HEK293 (cell line): ENCODE data around the gene CCND1.

Experiments used
- CTCF ChIA-PET: fragments of 350-600 bp; formaldehyde crosslinking; extraction: SDS; loops from one replicate; lab custom pipeline; 2021; ENCODE audit warnings: antibody characterized with exemption; lab: Yijun Ruan, JAX
- POLR2A ChIA-PET: fragments of 300-600 bp; formaldehyde crosslinking; extraction: SDS; loops from one replicate; lab custom pipeline; 2020; ENCODE audit warnings: antibody characterized with exemption, inconsistent platforms; lab: Yijun Ruan, JAX
- H3K27ac ChIP-seq: fragments of 200-500 bp; sonication (Bioruptor generic); 2 replicates; pipeline ENCODE4 v1.5.1; 2014; ENCODE audit warnings: low read depth, low read length, control low read depth, inconsistent platforms; ENCODE audit errors: extremely low read depth
- H3K36me3 ChIP-seq, 2 experiments: fragments of 200-500 bp in 1 of 2; sonication (Bioruptor generic) in 1 of 2; 1 replicate in 1 of 2; 2 replicates in 1 of 2; pipeline ENCODE4 v1.5.1; 2014 to 2017; ENCODE audit warnings: inconsistent platforms in 2 of 2, low read length in 2 of 2; ENCODE audit not compliant: control insufficient read depth in 2 of 2, insufficient read depth in 1 of 2
- H3K4me1 ChIP-seq: fragments of 200-500 bp; sonication (Bioruptor generic); 2 replicates; pipeline ENCODE4 v1.5.1; 2014; ENCODE audit warnings: mild to moderate bottlenecking, low read length, inconsistent platforms; ENCODE audit not compliant: control insufficient read depth, insufficient read depth
- H3K4me3 ChIP-seq: 2 replicates; pipeline ENCODE4 v1.5.1; 2011; ENCODE audit warnings: low read depth, mild to moderate bottlenecking, control low read depth, low read length, moderate library complexity
- H3K9me3 ChIP-seq: fragments of 200-500 bp; sonication (Bioruptor generic); 2 replicates; pipeline ENCODE4 v1.5.1; 2014; ENCODE audit warnings: low read depth, low read length, inconsistent platforms; ENCODE audit not compliant: control insufficient read depth, insufficient read depth
- HOXD13 ChIP-seq: sonication (generic); formaldehyde crosslinking; IDR thresholded peaks from 2 replicates; pipeline ENCODE4 v1.8.0; 2022; ENCODE audit warnings: missing genetic modification reagents, borderline replicate concordance
- REPIN1 ChIP-seq: fragments of 450-650 bp; formaldehyde crosslinking; IDR thresholded peaks from 2 replicates; pipeline ENCODE4 v1.5.1; 2017; ENCODE audit warnings: missing biosample characterization, missing genetic modification characterization, low read depth
- SALL2 ChIP-seq: fragments of 450-650 bp; formaldehyde crosslinking; IDR thresholded peaks from 2 replicates; pipeline ENCODE4 v1.5.0; 2017; ENCODE audit warnings: missing biosample characterization, mild to moderate bottlenecking, missing genetic modification characterization, borderline replicate concordance
- SETDB1 ChIP-seq: IDR thresholded peaks from one replicate; pipeline ENCODE4 v1.6.1; 2017; ENCODE audit warnings: mild to moderate bottlenecking, low read length, moderate library complexity, mixed read lengths; ENCODE audit not compliant: insufficient read length
- ZBTB17 ChIP-seq: fragments of 450-650 bp; formaldehyde crosslinking; IDR thresholded peaks from 2 replicates; pipeline ENCODE4 v1.5.1; 2016; ENCODE audit warnings: missing biosample characterization, missing genetic modification characterization
- ZBTB21 ChIP-seq: fragments of 450-650 bp; formaldehyde crosslinking; IDR thresholded peaks from 2 replicates; pipeline ENCODE4 v1.5.1; 2017; ENCODE audit warnings: missing biosample characterization, missing genetic modification characterization
- ZBTB8A ChIP-seq: fragments of 450-650 bp; formaldehyde crosslinking; IDR thresholded peaks from 2 replicates; pipeline ENCODE4 v1.5.1; 2016; ENCODE audit warnings: missing biosample characterization, missing genetic modification characterization
- ZFHX2 ChIP-seq: fragments of 450-650 bp; formaldehyde crosslinking; conservative IDR thresholded peaks from 2 replicates; pipeline ENCODE4 v1.5.1; 2016; ENCODE audit warnings: missing biosample characterization, missing genetic modification characterization
- ZIC2 ChIP-seq: fragments of 450-650 bp; formaldehyde crosslinking; IDR thresholded peaks from 2 replicates; pipeline ENCODE4 v1.5.1; 2016; ENCODE audit warnings: missing biosample characterization, missing genetic modification characterization
- ZNF10 ChIP-seq: fragments of 450-650 bp; formaldehyde crosslinking; IDR thresholded peaks from 2 replicates; pipeline ENCODE4 v1.5.1; 2017; ENCODE audit warnings: missing biosample characterization, missing genetic modification characterization
- ZNF114 ChIP-seq: fragments of 450-650 bp; formaldehyde crosslinking; IDR thresholded peaks from 2 replicates; pipeline ENCODE4 v1.5.0; 2017; ENCODE audit warnings: missing biosample characterization, missing genetic modification characterization
- ZNF169 ChIP-seq: fragments of 450-650 bp; formaldehyde crosslinking; IDR thresholded peaks from 2 replicates; pipeline ENCODE4 v1.5.1; 2016; ENCODE audit warnings: missing biosample characterization, missing genetic modification characterization
- ZNF2 ChIP-seq: fragments of 450-650 bp; formaldehyde crosslinking; IDR thresholded peaks from 2 replicates; pipeline ENCODE4 v1.5.1; 2016; ENCODE audit warnings: missing biosample characterization, missing genetic modification characterization
- ZNF223 ChIP-seq: fragments of 450-650 bp; formaldehyde crosslinking; IDR thresholded peaks from 2 replicates; pipeline ENCODE4 v1.5.1; 2016; ENCODE audit warnings: missing biosample characterization, missing genetic modification characterization
- ZNF311 ChIP-seq: fragments of 450-650 bp; formaldehyde crosslinking; IDR thresholded peaks from 2 replicates; pipeline ENCODE4 v1.5.1; 2017; ENCODE audit warnings: missing biosample characterization, missing genetic modification characterization, borderline replicate concordance
- ZNF341 ChIP-seq: fragments of 450-650 bp; formaldehyde crosslinking; IDR thresholded peaks from 2 replicates; pipeline ENCODE4; 2016; ENCODE audit warnings: low read depth, missing biosample characterization, missing genetic modification characterization
- ZNF350 ChIP-seq: fragments of 450-650 bp; formaldehyde crosslinking; IDR thresholded peaks from 2 replicates; pipeline ENCODE4 v1.5.0; 2017; ENCODE audit warnings: missing biosample characterization, mild to moderate bottlenecking, missing genetic modification characterization
- ZNF585B ChIP-seq: fragments of 450-650 bp; formaldehyde crosslinking; IDR thresholded peaks from 2 replicates; pipeline ENCODE4 v1.5.1; 2016; ENCODE audit warnings: missing biosample characterization, missing genetic modification characterization
- ZNF654 ChIP-seq: fragments of 450-650 bp; formaldehyde crosslinking; IDR thresholded peaks from 2 replicates; pipeline ENCODE4 v1.5.1; 2016; ENCODE audit warnings: low read depth, missing biosample characterization, missing genetic modification characterization
- ZNF701 ChIP-seq: fragments of 450-650 bp; formaldehyde crosslinking; IDR thresholded peaks from 2 replicates; pipeline ENCODE4 v1.5.1; 2016; ENCODE audit warnings: missing biosample characterization, missing genetic modification characterization
- ZNF792 ChIP-seq: fragments of 450-650 bp; formaldehyde crosslinking; IDR thresholded peaks from 2 replicates; pipeline ENCODE4 v1.5.1; 2016; ENCODE audit warnings: missing biosample characterization, missing genetic modification characterization
- ZNF837 ChIP-seq: fragments of 450-650 bp; formaldehyde crosslinking; IDR thresholded peaks from 2 replicates; pipeline ENCODE4 v1.5.1; 2016; ENCODE audit warnings: missing biosample characterization, missing genetic modification characterization
- TF ChIP-seq, protein P1 (sequence below): fragments of 450-650 bp; formaldehyde crosslinking; IDR thresholded peaks from 2 replicates; pipeline ENCODE4 v1.5.1; 2016; ENCODE audit warnings: missing biosample characterization, missing genetic modification characterization
- TF ChIP-seq, protein P2 (sequence below): fragments of 450-650 bp; formaldehyde crosslinking; IDR thresholded peaks from 2 replicates; pipeline ENCODE4 v1.5.1; 2016; ENCODE audit warnings: missing biosample characterization, missing genetic modification characterization
- TF ChIP-seq, protein P3 (sequence below): fragments of 450-650 bp; formaldehyde crosslinking; IDR thresholded peaks from 2 replicates; pipeline ENCODE4 v1.5.1; 2016; ENCODE audit warnings: missing biosample characterization, missing genetic modification characterization
- TF ChIP-seq, protein P4 (sequence below): fragments of 450-650 bp; formaldehyde crosslinking; IDR thresholded peaks from 2 replicates; pipeline ENCODE4 v1.5.1; 2017; ENCODE audit warnings: missing biosample characterization, missing genetic modification characterization
- TF ChIP-seq, protein P5 (sequence below): fragments of 450-650 bp; formaldehyde crosslinking; IDR thresholded peaks from 2 replicates; pipeline ENCODE4 v1.5.1; 2016; ENCODE audit warnings: missing biosample characterization, missing genetic modification characterization

Gene CCND1

DNA sequence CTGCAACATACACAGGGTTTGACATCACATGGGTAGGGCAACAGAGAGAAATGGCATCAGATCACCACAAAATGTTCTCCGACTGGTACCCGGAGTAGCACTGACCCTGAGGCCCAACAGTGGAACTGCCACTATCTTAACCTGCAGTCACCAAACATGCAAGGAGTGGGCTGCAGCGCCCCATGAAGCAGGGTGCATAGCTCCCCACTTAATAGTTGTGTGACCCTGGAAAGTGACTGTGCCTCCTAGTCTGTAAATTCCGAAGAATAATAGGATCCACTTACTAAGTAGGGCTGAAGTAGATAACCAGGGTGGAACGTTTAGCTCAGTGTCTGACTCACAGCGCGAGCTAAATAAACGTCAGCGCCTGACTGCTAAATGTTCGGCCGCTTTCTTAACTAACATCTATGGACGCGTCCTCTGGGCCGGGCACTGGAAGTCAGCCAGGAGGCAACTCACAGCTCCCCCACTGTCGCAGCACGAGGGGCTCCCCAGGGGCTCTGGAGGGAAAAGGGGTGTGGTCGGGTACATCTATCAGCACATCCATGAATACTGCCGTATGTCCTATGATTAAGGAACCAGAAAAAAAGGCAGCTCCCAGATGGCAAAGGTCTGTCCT lies 33.4 kb downstream of the CCND1 start (continued):
- no peak for TF ChIP-seq ZNF350
- TF ChIP-seq, protein P1, sequence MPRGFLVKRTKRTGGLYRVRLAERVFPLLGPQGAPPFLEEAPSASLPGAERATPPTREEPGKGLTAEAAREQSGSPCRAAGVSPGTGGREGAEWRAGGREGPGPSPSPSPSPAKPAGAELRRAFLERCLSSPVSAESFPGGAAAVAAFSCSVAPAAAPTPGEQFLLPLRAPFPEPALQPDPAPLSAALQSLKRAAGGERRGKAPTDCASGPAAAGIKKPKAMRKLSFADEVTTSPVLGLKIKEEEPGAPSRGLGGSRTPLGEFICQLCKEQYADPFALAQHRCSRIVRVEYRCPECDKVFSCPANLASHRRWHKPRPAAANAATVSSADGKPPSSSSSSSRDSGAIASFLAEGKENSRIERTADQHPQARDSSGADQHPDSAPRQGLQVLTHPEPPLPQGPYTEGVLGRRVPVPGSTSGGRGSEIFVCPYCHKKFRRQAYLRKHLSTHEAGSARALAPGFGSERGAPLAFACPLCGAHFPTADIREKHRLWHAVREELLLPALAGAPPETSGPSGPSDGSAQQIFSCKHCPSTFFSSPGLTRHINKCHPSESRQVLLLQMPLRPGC (tag by site-specific recombination), result no peak
- peak; percentile 74 for TF ChIP-seq ZIC2 (tag by site-specific recombination)
- TF ChIP-seq ZNF701 (tag by site-specific recombination), result no peak
- TF ChIP-seq ZNF223, result no peak
- TF ChIP-seq ZFHX2 (tag by site-specific recombination), result no peak
- no peak for TF ChIP-seq ZBTB8A (tag by site-specific recombination)
- no peak for TF ChIP-seq ZBTB21
- TF ChIP-seq, protein P2, sequence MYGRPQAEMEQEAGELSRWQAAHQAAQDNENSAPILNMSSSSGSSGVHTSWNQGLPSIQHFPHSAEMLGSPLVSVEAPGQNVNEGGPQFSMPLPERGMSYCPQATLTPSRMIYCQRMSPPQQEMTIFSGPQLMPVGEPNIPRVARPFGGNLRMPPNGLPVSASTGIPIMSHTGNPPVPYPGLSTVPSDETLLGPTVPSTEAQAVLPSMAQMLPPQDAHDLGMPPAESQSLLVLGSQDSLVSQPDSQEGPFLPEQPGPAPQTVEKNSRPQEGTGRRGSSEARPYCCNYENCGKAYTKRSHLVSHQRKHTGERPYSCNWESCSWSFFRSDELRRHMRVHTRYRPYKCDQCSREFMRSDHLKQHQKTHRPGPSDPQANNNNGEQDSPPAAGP (tag by site-specific recombination), result no peak
- TF ChIP-seq, protein P3, sequence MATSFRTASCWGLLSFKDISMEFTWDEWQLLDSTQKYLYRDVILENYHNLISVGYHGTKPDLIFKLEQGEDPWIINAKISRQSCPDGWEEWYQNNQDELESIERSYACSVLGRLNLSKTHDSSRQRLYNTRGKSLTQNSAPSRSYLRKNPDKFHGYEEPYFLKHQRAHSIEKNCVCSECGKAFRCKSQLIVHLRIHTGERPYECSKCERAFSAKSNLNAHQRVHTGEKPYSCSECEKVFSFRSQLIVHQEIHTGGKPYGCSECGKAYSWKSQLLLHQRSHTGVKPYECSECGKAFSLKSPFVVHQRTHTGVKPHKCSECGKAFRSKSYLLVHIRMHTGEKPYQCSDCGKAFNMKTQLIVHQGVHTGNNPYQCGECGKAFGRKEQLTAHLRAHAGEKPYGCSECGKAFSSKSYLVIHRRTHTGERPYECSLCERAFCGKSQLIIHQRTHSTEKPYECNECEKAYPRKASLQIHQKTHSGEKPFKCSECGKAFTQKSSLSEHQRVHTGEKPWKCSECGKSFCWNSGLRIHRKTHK, result no peak

DNA sequence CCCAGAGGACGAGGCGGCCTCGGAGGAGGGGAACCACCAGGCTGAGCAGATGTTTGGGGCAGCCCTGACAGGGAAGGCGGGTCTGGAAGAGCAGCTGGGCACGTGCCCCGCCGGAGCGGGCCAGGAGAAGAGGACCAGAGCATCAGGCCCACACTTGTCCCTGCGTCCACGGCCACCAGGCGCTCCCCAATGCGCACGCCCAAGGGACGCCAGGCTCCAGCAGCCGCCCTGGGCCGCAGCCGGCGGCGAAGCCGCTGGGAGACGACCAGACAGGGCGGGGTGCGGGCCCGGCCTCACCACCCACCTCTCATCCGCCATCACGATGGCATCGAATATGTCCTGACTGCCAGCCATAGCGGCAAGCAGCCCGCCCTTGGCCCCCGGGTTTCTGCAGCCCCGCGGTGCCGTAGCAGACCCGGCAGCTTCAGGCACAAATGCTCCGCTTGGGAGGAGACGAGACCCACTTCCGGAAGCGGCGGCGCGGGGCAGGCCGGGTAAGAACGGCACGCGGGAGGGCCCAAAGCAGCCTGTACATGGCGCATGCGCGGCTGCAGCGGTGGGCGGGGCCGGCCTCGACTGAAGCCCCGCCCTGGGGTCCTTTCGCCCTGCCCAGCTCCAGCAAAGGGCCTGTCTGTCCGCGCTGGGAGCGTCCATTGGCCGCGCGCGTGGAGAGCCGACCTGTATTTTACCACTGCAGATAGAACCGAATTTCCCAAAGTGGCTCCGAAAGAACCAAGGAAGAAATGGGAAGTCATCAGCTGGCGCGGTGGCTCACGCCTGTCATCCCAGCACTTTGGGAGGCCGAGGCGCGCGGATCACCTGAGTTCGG lies 34.1 kb downstream of the CCND1 start, which contains the start of gene LTO1:
Gene LTO1, minus strand, starts transcription at position 468 of the 829 bp plus-strand sequence. Its CDS starts 114 bp downstream, at position 354.
- CTCF ChIA-PET, result interaction anchor here (0.6 to 2.0 kb wide), 7 partner anchors 13 to 713 kb away, joined by 3 to 8 read pairs (median 4); no protein-coding TSS in a partner anchor
- H3K36me3 ChIP-seq, result peaks cover 3 to 31% of the 10 kb centered on the region in 2 experiments; a peak in 2 of 3 replicates
- peaks cover 4% of the 10 kb centered on the region; the same call in 1 of the 2 replicates for H3K4me1 ChIP-seq
- peak within 1 kb of the TSS; percentile 92 for H3K4me3 ChIP-seq
- peak within 1 kb of the TSS; percentile 67 for H3K27ac ChIP-seq
- H3K9me3 ChIP-seq, result no peaks in the 10 kb centered on the region
- POLR2A ChIA-PET, result interaction anchor here (0.6 to 2.0 kb wide), 13 partner anchors 8 to 626 kb away, joined by 3 to 6 read pairs (median 4); partner anchors contain the start of gene TPCN2
- TF ChIP-seq ZBTB17 (peak; percentile 74), ZNF341 (tag by site-specific recombination) (peak; percentile 41; the same call in 1 of the 2 replicates), ZNF585B (no peak), ZNF837 (tag by site-specific recombination) (no peak), ZNF169 (tag by site-specific recombination) (no peak), ZNF311 (tag by site-specific recombination) (no peak), ZNF792 (tag by site-specific recombination) (0 out of 2 replicates have a peak, but pooled peaks have one; percentile 22), REPIN1 (tag by site-specific recombination) (no peak), HOXD13 (no peak), ZNF114 (tag by site-specific recombination) (no peak), ZNF654 (no peak), SALL2 (tag by site-specific recombination) (no peak), ZFHX2 (tag by site-specific recombination) (no peak), ZNF10 (tag by site-specific recombination) (no peak), ZNF2 (tag by site-specific recombination) (no peak), SETDB1 (no peak)
- TF ChIP-seq, protein P4, sequence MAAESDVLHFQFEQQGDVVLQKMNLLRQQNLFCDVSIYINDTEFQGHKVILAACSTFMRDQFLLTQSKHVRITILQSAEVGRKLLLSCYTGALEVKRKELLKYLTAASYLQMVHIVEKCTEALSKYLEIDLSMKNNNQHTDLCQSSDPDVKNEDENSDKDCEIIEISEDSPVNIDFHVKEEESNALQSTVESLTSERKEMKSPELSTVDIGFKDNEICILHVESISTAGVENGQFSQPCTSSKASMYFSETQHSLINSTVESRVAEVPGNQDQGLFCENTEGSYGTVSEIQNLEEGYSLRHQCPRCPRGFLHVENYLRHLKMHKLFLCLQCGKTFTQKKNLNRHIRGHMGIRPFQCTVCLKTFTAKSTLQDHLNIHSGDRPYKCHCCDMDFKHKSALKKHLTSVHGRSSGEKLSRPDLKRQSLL (tag by site-specific recombination), result no peak
- TF ChIP-seq, protein P5, sequence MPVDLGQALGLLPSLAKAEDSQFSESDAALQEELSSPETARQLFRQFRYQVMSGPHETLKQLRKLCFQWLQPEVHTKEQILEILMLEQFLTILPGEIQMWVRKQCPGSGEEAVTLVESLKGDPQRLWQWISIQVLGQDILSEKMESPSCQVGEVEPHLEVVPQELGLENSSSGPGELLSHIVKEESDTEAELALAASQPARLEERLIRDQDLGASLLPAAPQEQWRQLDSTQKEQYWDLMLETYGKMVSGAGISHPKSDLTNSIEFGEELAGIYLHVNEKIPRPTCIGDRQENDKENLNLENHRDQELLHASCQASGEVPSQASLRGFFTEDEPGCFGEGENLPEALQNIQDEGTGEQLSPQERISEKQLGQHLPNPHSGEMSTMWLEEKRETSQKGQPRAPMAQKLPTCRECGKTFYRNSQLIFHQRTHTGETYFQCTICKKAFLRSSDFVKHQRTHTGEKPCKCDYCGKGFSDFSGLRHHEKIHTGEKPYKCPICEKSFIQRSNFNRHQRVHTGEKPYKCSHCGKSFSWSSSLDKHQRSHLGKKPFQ (tag by site-specific recombination), result no peak
- TF ChIP-seq, protein P1 (tag by site-specific recombination), result no peak
